GM12874 (cell line): ENCODE data around the gene C8G.

Experiments used
- TF ChIP-seq, protein P1 (sequence below): IDR thresholded peaks from 2 replicates; pipeline ENCODE4 v1.5.1; 2011; ENCODE audit warnings: low read depth, mild to moderate bottlenecking, control low read depth, low read length, moderate library complexity; ENCODE audit not compliant: insufficient read depth

Gene C8G

DNA sequence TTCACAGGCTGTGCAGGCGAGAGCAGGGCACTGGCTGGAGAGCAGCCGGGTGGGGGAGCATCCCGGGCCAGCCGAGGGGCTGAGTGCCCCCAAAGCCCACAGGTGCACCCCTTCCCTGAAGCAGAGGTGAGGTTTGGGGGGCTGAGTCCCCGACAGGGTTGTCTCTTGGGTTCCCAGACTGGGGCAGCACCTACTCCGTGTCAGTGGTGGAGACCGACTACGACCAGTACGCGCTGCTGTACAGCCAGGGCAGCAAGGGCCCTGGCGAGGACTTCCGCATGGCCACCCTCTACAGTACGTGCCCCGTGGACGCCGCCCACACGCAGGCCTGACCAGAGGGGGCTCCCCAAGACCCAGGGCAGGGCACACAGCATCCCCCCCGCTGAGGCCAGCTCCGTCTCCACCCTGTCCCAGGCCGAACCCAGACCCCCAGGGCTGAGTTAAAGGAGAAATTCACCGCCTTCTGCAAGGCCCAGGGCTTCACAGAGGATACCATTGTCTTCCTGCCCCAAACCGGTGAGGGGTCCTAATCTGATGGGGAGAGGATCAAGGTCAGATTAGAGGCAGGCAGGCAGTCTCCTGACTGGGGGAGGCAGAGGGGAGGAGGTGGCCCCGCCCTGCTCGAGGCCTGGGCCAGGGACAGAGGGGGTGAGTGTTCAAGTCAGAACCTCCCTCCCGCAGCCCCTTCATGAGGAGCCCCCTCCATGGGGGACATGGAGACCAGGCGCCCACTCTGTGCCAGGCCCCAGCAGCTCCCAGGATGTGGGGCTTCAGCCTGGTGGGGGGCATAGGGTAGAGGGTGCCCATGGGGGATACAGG, 34.9 kb downstream of the C8G start:
- TF ChIP-seq, protein P1, sequence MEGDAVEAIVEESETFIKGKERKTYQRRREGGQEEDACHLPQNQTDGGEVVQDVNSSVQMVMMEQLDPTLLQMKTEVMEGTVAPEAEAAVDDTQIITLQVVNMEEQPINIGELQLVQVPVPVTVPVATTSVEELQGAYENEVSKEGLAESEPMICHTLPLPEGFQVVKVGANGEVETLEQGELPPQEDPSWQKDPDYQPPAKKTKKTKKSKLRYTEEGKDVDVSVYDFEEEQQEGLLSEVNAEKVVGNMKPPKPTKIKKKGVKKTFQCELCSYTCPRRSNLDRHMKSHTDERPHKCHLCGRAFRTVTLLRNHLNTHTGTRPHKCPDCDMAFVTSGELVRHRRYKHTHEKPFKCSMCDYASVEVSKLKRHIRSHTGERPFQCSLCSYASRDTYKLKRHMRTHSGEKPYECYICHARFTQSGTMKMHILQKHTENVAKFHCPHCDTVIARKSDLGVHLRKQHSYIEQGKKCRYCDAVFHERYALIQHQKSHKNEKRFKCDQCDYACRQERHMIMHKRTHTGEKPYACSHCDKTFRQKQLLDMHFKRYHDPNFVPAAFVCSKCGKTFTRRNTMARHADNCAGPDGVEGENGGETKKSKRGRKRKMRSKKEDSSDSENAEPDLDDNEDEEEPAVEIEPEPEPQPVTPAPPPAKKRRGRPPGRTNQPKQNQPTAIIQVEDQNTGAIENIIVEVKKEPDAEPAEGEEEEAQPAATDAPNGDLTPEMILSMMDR, result no peak

GRCh38 chr9:136980669-136981478, 35.8 kb downstream of the C8G start:
- TF ChIP-seq, protein P1, result no peak

- TF ChIP-seq, protein P1, result no peak
Observed at GRCh38 chr9:136981588-136982231, 36.7 kb downstream of the C8G start.

DNA sequence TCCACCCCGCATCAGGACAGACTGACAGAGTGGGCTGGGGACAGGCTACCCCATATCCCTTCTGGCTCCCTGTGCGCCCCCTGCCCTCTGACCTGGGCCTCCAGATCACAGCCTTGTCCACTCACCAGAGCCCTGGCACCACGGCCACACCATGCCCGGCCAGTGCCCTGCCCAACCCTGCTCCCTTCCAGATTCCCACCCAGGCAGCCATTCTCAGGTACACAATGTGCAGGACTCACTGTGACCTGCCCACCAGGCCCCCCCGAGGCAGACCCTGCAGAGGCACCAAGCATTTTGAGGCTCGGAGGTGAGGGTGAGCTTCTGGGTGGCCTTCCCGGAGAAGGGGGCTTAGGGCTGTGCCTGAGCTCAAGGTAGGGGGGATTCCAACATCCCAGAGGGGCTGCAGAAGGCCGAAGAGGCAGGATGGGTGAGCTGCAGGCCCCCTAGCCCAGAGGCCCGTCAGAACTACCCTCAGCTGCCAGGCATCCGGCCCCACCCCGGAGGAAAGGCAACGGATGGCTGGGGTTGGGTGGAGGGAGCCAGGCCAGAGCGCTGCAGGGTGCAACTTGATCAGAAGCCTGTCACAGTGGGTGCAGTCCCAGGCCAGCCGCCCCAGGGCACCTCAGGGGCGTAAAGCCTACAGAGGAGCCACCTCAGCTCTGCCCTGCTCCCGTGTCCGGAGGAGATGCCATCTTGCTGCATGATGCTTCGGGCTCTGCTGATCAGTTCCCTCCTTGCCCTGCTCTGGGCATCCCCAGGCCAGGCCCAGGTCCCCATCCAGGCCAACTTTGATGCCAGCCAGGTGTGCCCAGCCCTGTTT, 37.4 kb downstream of the C8G start, which contains the start of gene LCNL1:
Gene LCNL1, plus strand, starts transcription at position 762 of the 820 bp plus-strand sequence. CDS start 594 bp downstream, outside the sequence.
- TF ChIP-seq, protein P1, result no peak

- TF ChIP-seq, protein P1, result no peak
Observed at GRCh38 chr9:136983167-136983566, 38.1 kb downstream of the C8G start.

DNA sequence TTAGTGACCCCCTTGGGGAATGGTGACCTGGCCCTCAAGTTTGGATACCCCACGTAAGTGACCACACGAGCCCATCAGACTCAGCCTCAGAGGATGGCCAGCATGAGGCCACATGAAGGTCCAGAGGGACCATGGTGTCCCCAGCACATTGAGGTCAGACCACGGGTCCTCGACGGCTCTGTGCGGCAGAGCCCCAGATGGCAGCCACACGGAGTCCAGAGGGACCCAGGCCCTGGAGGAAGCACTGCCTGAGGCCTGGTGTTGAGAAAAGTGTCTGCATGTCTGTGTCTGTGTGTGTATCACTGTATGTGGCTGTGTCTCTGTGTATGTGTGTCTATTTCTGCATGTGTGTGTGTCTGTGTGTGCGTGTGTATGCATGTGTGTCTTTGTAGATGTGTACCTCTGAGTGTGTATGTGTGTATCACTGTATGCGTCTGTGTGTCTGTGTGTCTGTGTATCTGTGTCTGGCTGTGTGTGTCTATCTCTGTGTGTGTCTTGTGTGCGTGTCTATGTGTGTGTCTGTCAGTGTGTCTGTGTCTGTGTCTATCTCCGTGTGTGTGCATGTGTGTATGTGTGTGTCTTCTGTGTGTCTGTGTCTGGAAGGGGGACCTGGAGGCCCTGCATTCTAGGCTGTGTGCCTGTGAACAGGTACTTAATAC, 38.7 kb downstream of the C8G start:
- TF ChIP-seq, protein P1, result no peak
